ENCODE measurements around the gene VAPA. TPM values are rescaled to one million over a fixed set of nuclear protein-coding genes. Genes with fewer than 3 reads are reported as not detected.

Gene VAPA
- total and polyA plus RNA-seq, 2 of the 4 experiments (the other 2 are of a cell fraction): 199 to 206 TPM

GRCh38 chr18:9890196-9890595 is 23.6 kb upstream of the VAPA start:
- DNase-seq (no peak), ATAC-seq (ENCODE audit: low read depth) (no peak)
- no peak overlapping the region for H2BK5ac ChIP-seq (ENCODE audit: low read depth, low read length, poor library complexity, severe bottlenecking)
- H2AK9ac ChIP-seq (replicated peaks; ENCODE audit: low read depth, low read length, poor library complexity): no peak overlapping the region
- H3K27me3 ChIP-seq (ENCODE audit: control insufficient read depth, insufficient read depth, low read length): no peaks in the 10 kb centered on the region
- H3K79me1 ChIP-seq (ENCODE audit: low read depth in 1 of 2, low read length in 2 of 2): no peaks in the 10 kb centered on the region
- H4K91ac ChIP-seq (ENCODE audit: insufficient read depth, low read depth, low read length): no peak overlapping the region
- ChIA-PET CTCF (no interaction called here), POLR2A (ENCODE audit: unreplicated experiment) (interaction anchor here (0.7 kb wide), 1 partner anchor 14 kb away, joined by 3 read pairs; no protein-coding TSS in a partner anchor)
- H4K8ac ChIP-seq (ENCODE audit: low read depth in 2 of 2, low read length in 2 of 2): no peak overlapping the region
- no peak overlapping the region for H3K4me3 ChIP-seq (ENCODE audit: insufficient read depth, low read depth, low read length)
- dilution Hi-C loops (cut with HindIII; ENCODE audit: low sequenced_read_pairs, unreplicated experiment): no loop called here
- H3K56ac ChIP-seq (ENCODE audit: extremely low read depth, insufficient read depth, low read length): no peak overlapping the region
- H2BK120ac ChIP-seq (ENCODE audit: low read depth, low read length): no peak overlapping the region
- TF ChIP-seq POLR2A (IDR thresholded peaks at IDR 0.05; ENCODE audit: low read depth, low read length) (no peak), MAZ (IDR thresholded peaks at IDR 0.05; ENCODE audit: borderline replicate concordance, low read depth, low read length) (no peak), CEBPB (IDR thresholded peaks at IDR 0.05; ENCODE audit: low read depth, low read length) (no peak), RCOR1 (IDR thresholded peaks at IDR 0.05; ENCODE audit: insufficient replicate concordance, low read length) (no peak), CHD1 (IDR thresholded peaks at IDR 0.05; ENCODE audit: low read depth, low read length) (no peak), SMC3 (IDR thresholded peaks at IDR 0.05; ENCODE audit: low read depth, low read length) (no peak), CTCF (conservative IDR thresholded peaks at IDR 0.05; ENCODE audit: low read depth, low read length) (no peak), BHLHE40 (IDR thresholded peaks at IDR 0.05; ENCODE audit: low read depth, low read length) (no peak), MAFK (IDR thresholded peaks at IDR 0.05; ENCODE audit: low read depth, low read length) (no peak), RAD21 (IDR thresholded peaks at IDR 0.05; ENCODE audit: low read length) (no peak)
- TF ChIP-seq, protein P1, sequence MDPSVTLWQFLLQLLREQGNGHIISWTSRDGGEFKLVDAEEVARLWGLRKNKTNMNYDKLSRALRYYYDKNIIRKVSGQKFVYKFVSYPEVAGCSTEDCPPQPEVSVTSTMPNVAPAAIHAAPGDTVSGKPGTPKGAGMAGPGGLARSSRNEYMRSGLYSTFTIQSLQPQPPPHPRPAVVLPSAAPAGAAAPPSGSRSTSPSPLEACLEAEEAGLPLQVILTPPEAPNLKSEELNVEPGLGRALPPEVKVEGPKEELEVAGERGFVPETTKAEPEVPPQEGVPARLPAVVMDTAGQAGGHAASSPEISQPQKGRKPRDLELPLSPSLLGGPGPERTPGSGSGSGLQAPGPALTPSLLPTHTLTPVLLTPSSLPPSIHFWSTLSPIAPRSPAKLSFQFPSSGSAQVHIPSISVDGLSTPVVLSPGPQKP (IDR thresholded peaks at IDR 0.05; ENCODE audit: borderline replicate concordance, low read depth, low read length): no peak
- 80% methylated on average over 1 of the region's 5 CpGs; no CpG with 5 or more reads in 1 of the 2 experiments for WGBS, 2 experiments (ENCODE audit: extremely low coverage in 2 of 2, insufficient read length in 1 of 2)
- H3K4ac ChIP-seq (ENCODE audit: low read depth, low read length): no peak overlapping the region
- no peak overlapping the region for H3K18ac ChIP-seq (ENCODE audit: low read depth, low read length)
- no peak overlapping the region for H3K4me2 ChIP-seq (ENCODE audit: low read depth, low read length)
- in situ Hi-C loops (cut with MboI; ENCODE audit: low sequenced_read_pairs): no loop called here
- H3K27ac ChIP-seq (ENCODE audit: insufficient read depth, low read length): no peak overlapping the region
- H3K9me3 ChIP-seq (ENCODE audit: control insufficient read depth, insufficient read depth, low read length): no peaks in the 10 kb centered on the region
- no peak overlapping the region for H3K14ac ChIP-seq (replicated peaks; ENCODE audit: low read depth, low read length)
- no peaks in the 10 kb centered on the region for H4K20me1 ChIP-seq (ENCODE audit: insufficient read depth, low read length)
- H3K36me3 ChIP-seq (ENCODE audit: control insufficient read depth, insufficient read depth, low read length): no peaks in the 10 kb centered on the region
- BruUV-seq (replicated peaks): no TSS peak
- no peak overlapping the region for H2BK15ac ChIP-seq (ENCODE audit: low read depth, low read length)
- no peak overlapping the region for H3K9ac ChIP-seq (ENCODE audit: low read depth, low read length)
- no peak overlapping the region for H2AFZ ChIP-seq (replicated peaks; ENCODE audit: low read length, poor library complexity)
- H3K23ac ChIP-seq (ENCODE audit: low read depth, low read length): no peak overlapping the region
- H2AK5ac ChIP-seq (ENCODE audit: low read depth, low read length): no peak overlapping the region
- H3K4me1 ChIP-seq (ENCODE audit: control insufficient read depth, insufficient read depth, low read length): peaks cover 1% of the 10 kb centered on the region; the same call in 1 of the 2 replicates
- no peak overlapping the region for H4K5ac ChIP-seq (ENCODE audit: low read depth, low read length)
- H3K9me1 ChIP-seq (ENCODE audit: insufficient read depth, low read length): no peaks in the 10 kb centered on the region; the same call in 1 of the 2 replicates
- intact Hi-C loops (cut with micrococcal nuclease): no loop called here
- no peak overlapping the region for H2BK20ac ChIP-seq (ENCODE audit: low read depth, low read length)

Data from IMR-90 (cell line).